OCI-LY3 (cell line): ENCODE results near the gene GRIN1.

Experiments used
- H2AFZ ChIP-seq: fragments of 200-600, 300-600 bp; shearing (Covaris generic); 2 replicates; pipeline ENCODE4 v1.6.0; 2014; ENCODE audit warnings: antibody characterized with exemption, low read depth, low read length
- H3K27ac ChIP-seq: fragments of 200-600, 300-600 bp; sonication (generic); 2 replicates; pipeline ENCODE4 v1.5.1; 2014; ENCODE audit warnings: mild to moderate bottlenecking, low read length, moderate library complexity, mixed read lengths
- H3K27me3 ChIP-seq: fragments of 200-600, 300-600 bp; sonication (generic); 2 replicates; pipeline ENCODE4 v1.6.1; 2014; ENCODE audit warnings: low read depth, low read length, mixed read lengths
- H3K36me3 ChIP-seq: fragments of 200-600, 300-600 bp; sonication (generic); replicated peaks from 2 replicates; pipeline ENCODE3; 2014; ENCODE audit warnings: low read depth, low read length, mixed read lengths
- H3K4me1 ChIP-seq: fragments of 300-600, 200-600 bp; sonication (generic); 2 replicates; pipeline ENCODE4 v1.6.1; 2014; ENCODE audit warnings: low read length, mixed read lengths
- H3K4me2 ChIP-seq: fragments of 200-600, 300-600 bp; sonication (generic); 2 replicates; pipeline ENCODE4 v1.6.1; 2014; ENCODE audit warnings: low read length, mixed read lengths
- H3K4me3 ChIP-seq: fragments of 300-600, 200-600 bp; sonication (generic); 2 replicates; pipeline ENCODE4 v1.5.1; 2014; ENCODE audit warnings: antibody characterized with exemption, mild to moderate bottlenecking, low read length, moderate library complexity
- H3K79me2 ChIP-seq: fragments of 300-600, 200-600 bp; shearing (Covaris generic); 2 replicates; pipeline ENCODE4 v1.6.1; 2014; ENCODE audit warnings: mild to moderate bottlenecking, low read length, mixed read lengths
- H3K9ac ChIP-seq: fragments of 300-600, 200-600 bp; shearing (Covaris generic); 2 replicates; pipeline ENCODE4 v1.6.0; 2014; ENCODE audit warnings: mild to moderate bottlenecking, low read length, moderate library complexity
- H3K9me3 ChIP-seq: fragments of 200-600, 300-600 bp; shearing (Covaris generic); 2 replicates; pipeline ENCODE4 v1.6.1; 2014; ENCODE audit warnings: low read length, mixed read lengths; ENCODE audit not compliant: insufficient read depth
- H4K20me1 ChIP-seq: fragments of 200-600, 300-600 bp; sonication (generic); 2 replicates; pipeline ENCODE4 v1.6.1; 2016; ENCODE audit warnings: low read length, mixed read lengths; ENCODE audit not compliant: insufficient read depth
- CTCF ChIP-seq: fragments of 200-600, 300-600 bp; sonication (generic); IDR thresholded peaks from 2 replicates; pipeline ENCODE4 v1.5.1; 2014; ENCODE audit warnings: antibody characterized with exemption, low read length, low read depth
- EZH2phosphoT487 ChIP-seq: fragments of 200-600 bp; shearing (Covaris generic); IDR thresholded peaks from 2 replicates; pipeline ENCODE4 v1.6.1; 2018; ENCODE audit warnings: antibody characterized with exemption, mixed run types, low read depth

The GRIN1 gene

GRCh38 chr9:137188086-137188489, 49.1 kb downstream of the GRIN1 start:
- Histone ChIP-seq H4K20me1 (no peaks in the 10 kb centered on the region), H3K36me3 (peaks cover 13% of the 10 kb centered on the region)

GRCh38 chr9:137188490-137189296, 49.7 kb downstream of the GRIN1 start, which contains the start of the genes ANAPC2 and SSNA1:
Gene ANAPC2 (minus strand): TSS chr9:137188560. CDS start chr9:137188532, 28 bp downstream.
Gene SSNA1 (plus strand): TSS chr9:137188676. CDS start chr9:137188727, 51 bp downstream.
- no peaks in the 10 kb centered on the region for H3K9me3 ChIP-seq
- no peak within 1 kb of the TSS for H2AFZ ChIP-seq
- peaks cover 46% of the 10 kb centered on the region for H3K79me2 ChIP-seq
- H3K27ac ChIP-seq, result peak within 1 kb of the TSS; percentile 80
- peaks cover 18% of the 10 kb centered on the region for H3K4me1 ChIP-seq
- H4K20me1 ChIP-seq, result no peaks in the 10 kb centered on the region
- peak within 1 kb of the TSS; percentile 90 for H3K4me2 ChIP-seq
- TF ChIP-seq CTCF, result peak; percentile 39
- TF ChIP-seq EZH2phosphoT487, result no peak
- H3K9ac ChIP-seq, result peak within 1 kb of the TSS; percentile 80
- peaks cover 8% of the 10 kb centered on the region for H3K36me3 ChIP-seq
- peak within 1 kb of the TSS; percentile 86 for H3K4me3 ChIP-seq
- H3K27me3 ChIP-seq, result no peaks in the 10 kb centered on the region

More at GRCh38 chr9:137188086-137188489, 49.1 kb downstream of the GRIN1 start:
- Histone ChIP-seq H2AFZ (no peak overlapping the region), H3K27me3 (no peaks in the 10 kb centered on the region), H3K9me3 (no peaks in the 10 kb centered on the region), H3K4me2 (peak overlapping the region; percentile 87), H3K79me2 (peaks cover 46% of the 10 kb centered on the region), H3K9ac (peak overlapping the region; percentile 74), H3K27ac (peak overlapping the region; percentile 26; the same call in 1 of the 2 replicates), H3K4me1 (peaks cover 18% of the 10 kb centered on the region), H3K4me3 (peak overlapping the region; percentile 86)
- TF ChIP-seq CTCF, result no peak
- TF ChIP-seq EZH2phosphoT487, result no peak

- Histone ChIP-seq H2AFZ (no peak overlapping the region), H3K79me2 (peaks cover 46% of the 10 kb centered on the region), H3K27ac (peak overlapping the region; percentile 80), H3K9ac (peak overlapping the region; percentile 80), H3K4me2 (peak overlapping the region; percentile 90), H3K27me3 (no peaks in the 10 kb centered on the region), H3K4me3 (peak overlapping the region; percentile 86), H3K9me3 (no peaks in the 10 kb centered on the region), H3K4me1 (peaks cover 18% of the 10 kb centered on the region), H4K20me1 (no peaks in the 10 kb centered on the region), H3K36me3 (peaks cover 8% of the 10 kb centered on the region)
- TF ChIP-seq EZH2phosphoT487, result no peak
- TF ChIP-seq CTCF, result no peak
These were observed 50.6 kb downstream of the GRIN1 start for GRCh38 chr9:137189297-137190295.
